Uterus (tissue), 2 donors: Measurements from ENCODE around the gene VSIR.

Source experiments
- POLR2A ChIP-seq, 2 donors: fragments of 450-650 bp; IDR thresholded peaks; one replicate each; pipeline ENCODE4 v1.6.1; 2016; ENCODE audit warnings: antibody characterized with exemption in 2 of 2, mild to moderate bottlenecking in 1 of 2, moderate library complexity in 1 of 2
- TF ChIP-seq, protein P1 (sequence below), 4 experiments: fragments of 200-600 bp in 2 of 4; fragments of 450-650 bp in 2 of 4; sonication (generic) in 2 of 4; IDR thresholded peaks; one replicate each; pipeline ENCODE4 v1.5.1; 2016 to 2019; ENCODE audit warnings: antibody characterized with exemption in 4 of 4, mild to moderate bottlenecking in 2 of 4, moderate library complexity in 1 of 4

GRCh38 chr10:71807557-71808510 lies 34.5 kb upstream of the VSIR start:
- TF ChIP-seq, protein P1, sequence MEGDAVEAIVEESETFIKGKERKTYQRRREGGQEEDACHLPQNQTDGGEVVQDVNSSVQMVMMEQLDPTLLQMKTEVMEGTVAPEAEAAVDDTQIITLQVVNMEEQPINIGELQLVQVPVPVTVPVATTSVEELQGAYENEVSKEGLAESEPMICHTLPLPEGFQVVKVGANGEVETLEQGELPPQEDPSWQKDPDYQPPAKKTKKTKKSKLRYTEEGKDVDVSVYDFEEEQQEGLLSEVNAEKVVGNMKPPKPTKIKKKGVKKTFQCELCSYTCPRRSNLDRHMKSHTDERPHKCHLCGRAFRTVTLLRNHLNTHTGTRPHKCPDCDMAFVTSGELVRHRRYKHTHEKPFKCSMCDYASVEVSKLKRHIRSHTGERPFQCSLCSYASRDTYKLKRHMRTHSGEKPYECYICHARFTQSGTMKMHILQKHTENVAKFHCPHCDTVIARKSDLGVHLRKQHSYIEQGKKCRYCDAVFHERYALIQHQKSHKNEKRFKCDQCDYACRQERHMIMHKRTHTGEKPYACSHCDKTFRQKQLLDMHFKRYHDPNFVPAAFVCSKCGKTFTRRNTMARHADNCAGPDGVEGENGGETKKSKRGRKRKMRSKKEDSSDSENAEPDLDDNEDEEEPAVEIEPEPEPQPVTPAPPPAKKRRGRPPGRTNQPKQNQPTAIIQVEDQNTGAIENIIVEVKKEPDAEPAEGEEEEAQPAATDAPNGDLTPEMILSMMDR (IDR thresholded peaks at IDR 0.05): no peak
- TF ChIP-seq POLR2A (IDR thresholded peaks at IDR 0.05): no peak
